Measurements from ENCODE around the gene DOK1.

DNA sequence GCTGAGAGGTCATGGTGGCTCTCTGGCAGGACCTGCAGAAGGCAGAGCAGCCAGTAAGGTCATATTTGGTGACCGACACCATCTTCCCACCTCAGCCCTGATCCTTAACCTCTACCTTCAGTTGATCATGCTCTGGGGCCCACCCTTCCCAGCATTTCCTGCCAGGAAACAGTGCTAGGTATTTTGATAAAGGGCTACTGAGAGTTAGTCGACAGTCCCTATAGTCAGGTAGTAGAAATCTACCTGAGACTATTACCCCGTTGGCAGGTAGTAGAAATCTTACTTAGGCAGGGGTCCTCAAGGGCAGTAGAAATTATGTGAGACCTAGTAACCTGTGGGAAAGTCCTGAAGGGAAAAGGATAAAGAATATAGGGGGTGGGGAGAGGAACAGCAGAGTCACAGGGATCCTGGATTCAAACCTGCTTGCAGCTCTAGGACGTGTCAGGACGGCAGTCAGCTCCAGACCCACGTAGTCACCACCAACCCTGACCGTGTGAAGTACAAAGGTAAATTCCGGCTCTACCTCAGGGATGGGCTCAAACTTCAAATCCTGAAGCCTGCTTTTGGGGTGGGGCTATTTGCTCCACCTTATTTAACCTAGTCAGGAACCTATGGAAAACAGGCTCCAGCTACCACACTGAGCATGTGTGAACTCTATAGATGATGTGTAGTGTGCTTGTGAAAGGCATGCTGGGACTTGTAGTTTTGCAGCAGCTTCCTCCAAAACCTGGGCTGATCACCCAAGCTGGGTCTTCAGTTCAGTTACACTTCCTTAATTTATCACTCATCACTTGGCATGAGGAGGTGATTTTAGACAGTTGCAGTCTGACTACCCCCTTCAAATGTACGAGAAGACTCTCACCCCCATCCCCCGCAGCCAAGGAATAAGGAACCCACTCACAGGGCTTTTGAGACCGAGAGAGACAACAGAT lies 28.5 kb upstream of the DOK1 start, which contains the start of gene DQX1:
- no peak for TF ChIP-seq CTCF (IDR thresholded peaks at IDR 0.05)
- TF ChIP-seq EZH2 (IDR thresholded peaks at IDR 0.05; ENCODE audit: borderline replicate concordance, insufficient read depth, low read depth, low read length, poor library complexity, severe bottlenecking) = no peak
